WTC11 (cell line): ENCODE data around the gene C1D.

Experiments used
- FOXP1 ChIP-seq: sonication (generic); formaldehyde crosslinking; IDR thresholded peaks from 2 replicates; pipeline ENCODE4 v1.8.0; 2022; ENCODE audit warnings: missing genetic modification reagents, mild to moderate bottlenecking, moderate library complexity, borderline replicate concordance
- IRF2 ChIP-seq: sonication (generic); formaldehyde crosslinking; IDR thresholded peaks from 2 replicates; pipeline ENCODE4 v1.8.0; 2022; ENCODE audit warnings: low read depth, missing genetic modification reagents, borderline replicate concordance
- MYBL2 ChIP-seq: sonication (generic); formaldehyde crosslinking; IDR thresholded peaks from 2 replicates; pipeline ENCODE4 v1.8.1; 2023; ENCODE audit warnings: mild to moderate bottlenecking, moderate library complexity, missing genetic modification reagents
- TEAD1 ChIP-seq: sonication (generic); formaldehyde crosslinking; IDR thresholded peaks from 2 replicates; pipeline ENCODE4 v1.8.0; 2022; ENCODE audit warnings: mild to moderate bottlenecking, missing genetic modification reagents
- TEAD4 ChIP-seq: sonication (generic); formaldehyde crosslinking; IDR thresholded peaks from 2 replicates; pipeline ENCODE4 v1.8.0; 2022; ENCODE audit warnings: mild to moderate bottlenecking, missing genetic modification reagents
- ZNF138 ChIP-seq: sonication (generic); formaldehyde crosslinking; conservative IDR thresholded peaks from 2 replicates; pipeline ENCODE4 v1.8.1; 2022; ENCODE audit warnings: mild to moderate bottlenecking, moderate library complexity, missing genetic modification reagents
- ZNF423 ChIP-seq: fragments of 250-450 bp; sonication (Bioruptor Pico); IDR thresholded peaks from 2 replicates; pipeline ENCODE4 v2.1.2; 2022; ENCODE audit warnings: mild to moderate bottlenecking, moderate library complexity
- TF ChIP-seq, protein P1 (sequence below): fragments of 200-600 bp; IDR thresholded peaks from 2 replicates; pipeline ENCODE4 v1.8.0; 2022; ENCODE audit warnings: antibody characterized with exemption
- TF ChIP-seq, protein P2 (sequence below): sonication (generic); formaldehyde crosslinking; IDR thresholded peaks from 2 replicates; pipeline ENCODE4 v1.8.0; 2022; ENCODE audit warnings: missing genetic modification reagents

DNA sequence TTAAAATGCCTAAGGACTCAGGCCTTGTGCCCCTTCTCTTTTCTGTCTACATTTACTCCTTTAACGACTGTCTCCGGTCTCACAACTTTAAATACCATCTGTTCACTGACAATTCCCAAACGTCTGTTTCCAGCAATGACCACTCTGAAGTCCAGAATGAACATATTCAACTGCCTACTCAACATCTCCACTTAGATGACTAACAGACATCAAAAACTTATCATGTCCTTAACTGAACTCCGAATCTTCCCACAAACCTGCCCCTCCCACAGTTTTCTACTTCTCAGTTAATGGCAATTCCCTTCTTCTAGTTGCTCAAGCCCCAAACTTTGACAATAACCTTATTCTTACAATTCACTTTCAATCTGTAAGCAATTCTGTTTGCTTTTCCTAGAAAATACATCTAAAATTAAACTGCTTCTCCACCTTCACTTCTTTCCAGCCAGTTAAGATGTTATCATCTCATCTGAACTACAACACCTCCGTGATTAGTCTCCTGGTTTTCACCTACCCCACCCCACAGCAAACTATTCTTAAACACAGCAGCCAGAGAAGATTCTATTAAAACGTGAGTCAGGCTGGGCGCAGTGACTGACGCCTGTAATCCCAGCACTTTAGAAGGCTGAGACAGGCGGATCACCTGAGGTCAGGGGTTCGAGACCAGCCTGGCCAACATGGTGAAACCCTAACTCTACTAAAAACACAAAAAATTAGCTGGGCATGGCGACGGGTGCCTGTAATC, 2.8 kb downstream of the C1D start:
- TF ChIP-seq, protein P1, sequence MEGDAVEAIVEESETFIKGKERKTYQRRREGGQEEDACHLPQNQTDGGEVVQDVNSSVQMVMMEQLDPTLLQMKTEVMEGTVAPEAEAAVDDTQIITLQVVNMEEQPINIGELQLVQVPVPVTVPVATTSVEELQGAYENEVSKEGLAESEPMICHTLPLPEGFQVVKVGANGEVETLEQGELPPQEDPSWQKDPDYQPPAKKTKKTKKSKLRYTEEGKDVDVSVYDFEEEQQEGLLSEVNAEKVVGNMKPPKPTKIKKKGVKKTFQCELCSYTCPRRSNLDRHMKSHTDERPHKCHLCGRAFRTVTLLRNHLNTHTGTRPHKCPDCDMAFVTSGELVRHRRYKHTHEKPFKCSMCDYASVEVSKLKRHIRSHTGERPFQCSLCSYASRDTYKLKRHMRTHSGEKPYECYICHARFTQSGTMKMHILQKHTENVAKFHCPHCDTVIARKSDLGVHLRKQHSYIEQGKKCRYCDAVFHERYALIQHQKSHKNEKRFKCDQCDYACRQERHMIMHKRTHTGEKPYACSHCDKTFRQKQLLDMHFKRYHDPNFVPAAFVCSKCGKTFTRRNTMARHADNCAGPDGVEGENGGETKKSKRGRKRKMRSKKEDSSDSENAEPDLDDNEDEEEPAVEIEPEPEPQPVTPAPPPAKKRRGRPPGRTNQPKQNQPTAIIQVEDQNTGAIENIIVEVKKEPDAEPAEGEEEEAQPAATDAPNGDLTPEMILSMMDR: no peak
- TF ChIP-seq MYBL2 (CRISPR knock-in tag): no peak
- no peak for TF ChIP-seq ZNF138 (CRISPR knock-in tag)
- no peak for TF ChIP-seq TEAD4
- no peak for TF ChIP-seq FOXP1 (CRISPR knock-in tag)
- TF ChIP-seq, protein P2, sequence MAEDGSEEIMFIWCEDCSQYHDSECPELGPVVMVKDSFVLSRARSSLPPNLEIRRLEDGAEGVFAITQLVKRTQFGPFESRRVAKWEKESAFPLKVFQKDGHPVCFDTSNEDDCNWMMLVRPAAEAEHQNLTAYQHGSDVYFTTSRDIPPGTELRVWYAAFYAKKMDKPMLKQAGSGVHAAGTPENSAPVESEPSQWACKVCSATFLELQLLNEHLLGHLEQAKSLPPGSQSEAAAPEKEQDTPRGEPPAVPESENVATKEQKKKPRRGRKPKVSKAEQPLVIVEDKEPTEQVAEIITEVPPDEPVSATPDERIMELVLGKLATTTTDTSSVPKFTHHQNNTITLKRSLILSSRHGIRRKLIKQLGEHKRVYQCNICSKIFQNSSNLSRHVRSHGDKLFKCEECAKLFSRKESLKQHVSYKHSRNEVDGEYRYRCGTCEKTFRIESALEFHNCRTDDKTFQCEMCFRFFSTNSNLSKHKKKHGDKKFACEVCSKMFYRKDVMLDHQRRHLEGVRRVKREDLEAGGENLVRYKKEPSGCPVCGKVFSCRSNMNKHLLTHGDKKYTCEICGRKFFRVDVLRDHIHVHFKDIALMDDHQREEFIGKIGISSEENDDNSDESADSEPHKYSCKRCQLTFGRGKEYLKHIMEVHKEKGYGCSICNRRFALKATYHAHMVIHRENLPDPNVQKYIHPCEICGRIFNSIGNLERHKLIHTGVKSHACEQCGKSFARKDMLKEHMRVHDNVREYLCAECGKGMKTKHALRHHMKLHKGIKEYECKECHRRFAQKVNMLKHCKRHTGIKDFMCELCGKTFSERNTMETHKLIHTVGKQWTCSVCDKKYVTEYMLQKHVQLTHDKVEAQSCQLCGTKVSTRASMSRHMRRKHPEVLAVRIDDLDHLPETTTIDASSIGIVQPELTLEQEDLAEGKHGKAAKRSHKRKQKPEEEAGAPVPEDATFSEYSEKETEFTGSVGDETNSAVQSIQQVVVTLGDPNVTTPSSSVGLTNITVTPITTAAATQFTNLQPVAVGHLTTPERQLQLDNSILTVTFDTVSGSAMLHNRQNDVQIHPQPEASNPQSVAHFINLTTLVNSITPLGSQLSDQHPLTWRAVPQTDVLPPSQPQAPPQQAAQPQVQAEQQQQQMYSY (CRISPR knock-in tag): no peak
- TF ChIP-seq IRF2 (CRISPR knock-in tag): no peak
- TF ChIP-seq TEAD1 (CRISPR knock-in tag): no peak
- no peak for TF ChIP-seq ZNF423 (CRISPR knock-in tag)
